GM23248 (cell line): ENCODE measurements around the gene GRK3. TPM values are rescaled to one million over a fixed set of nuclear protein-coding genes. Genes with fewer than 3 reads are reported as not detected.
"Not testable (repeated sequence)": the region's sequence is repeated elsewhere in the genome, so short reads cannot be mapped to it uniquely, and the experiment has no call there.

Source experiments
- DNase-seq: peaks from one replicate; pipeline ENCODE4 v3.0.0-alpha.2; 2015
- H2AFZ ChIP-seq: fragments of 200-600 bp; sonication (generic); 2 replicates; pipeline ENCODE4 v1.6.1; 2016; ENCODE audit warnings: antibody characterized with exemption
- H3F3A ChIP-seq: fragments of 200-600 bp; sonication (generic); 2 replicates; pipeline ENCODE4 v1.6.1; 2016; ENCODE audit warnings: mild to moderate bottlenecking, antibody characterized with exemption, mixed run types; ENCODE audit not compliant: insufficient read depth
- H3K27ac ChIP-seq: fragments of 200-600 bp; sonication (generic); 2 replicates; pipeline ENCODE4 v1.5.1; 2016; ENCODE audit warnings: mild to moderate bottlenecking
- H3K27me3 ChIP-seq: fragments of 200-600 bp; sonication (generic); replicated peaks from 2 replicates; pipeline ENCODE4 v1.6.1; 2016; ENCODE audit warnings: mild to moderate bottlenecking; ENCODE audit not compliant: insufficient read depth
- H3K36me3 ChIP-seq: fragments of 200-600 bp; sonication (generic); 2 replicates; pipeline ENCODE4 v1.6.1; 2016; ENCODE audit warnings: low read depth, mild to moderate bottlenecking
- H3K4me1 ChIP-seq: fragments of 200-600 bp; sonication (generic); 2 replicates; pipeline ENCODE4 v1.6.1; 2016; ENCODE audit warnings: mild to moderate bottlenecking; ENCODE audit not compliant: insufficient read depth
- H3K4me2 ChIP-seq: fragments of 200-600 bp; sonication (generic); one replicate; pipeline ENCODE4 v1.6.1; 2016; ENCODE audit warnings: mild to moderate bottlenecking; ENCODE audit not compliant: unreplicated experiment
- H3K4me3 ChIP-seq: fragments of 200-600 bp; sonication (generic); 2 replicates; pipeline ENCODE4 v1.5.1; 2016; ENCODE audit warnings: mild to moderate bottlenecking
- H3K79me2 ChIP-seq: fragments of 200-600 bp; sonication (generic); 2 replicates; pipeline ENCODE4 v1.6.1; 2016; ENCODE audit warnings: mild to moderate bottlenecking; ENCODE audit not compliant: insufficient read depth
- H3K9ac ChIP-seq: fragments of 200-600 bp; sonication (generic); 2 replicates; pipeline ENCODE4 v1.6.1; 2016; ENCODE audit warnings: mild to moderate bottlenecking
- H3K9me2 ChIP-seq: fragments of 200-600 bp; sonication (generic); 2 replicates; pipeline ENCODE4 v1.6.1; 2016; ENCODE audit warnings: mixed run types, mild to moderate bottlenecking, moderate library complexity; ENCODE audit not compliant: insufficient read depth
- H3K9me3 ChIP-seq: fragments of 200-600 bp; sonication (generic); one replicate; pipeline ENCODE4 v1.6.1; 2017; ENCODE audit warnings: low read depth
- H4K20me1 ChIP-seq: fragments of 200-600 bp; sonication (generic); 2 replicates; pipeline ENCODE4 v1.6.0; 2016; ENCODE audit not compliant: insufficient read depth
- EZH2 ChIP-seq: fragments of 200-600 bp; sonication (generic); IDR thresholded peaks from 2 replicates; pipeline ENCODE4 v1.6.1; 2018; ENCODE audit warnings: antibody characterized with exemption, mild to moderate bottlenecking; ENCODE audit not compliant: insufficient read depth, poor library complexity, severe bottlenecking
- EZH2phosphoT487 ChIP-seq: fragments of 200-600 bp; sonication (generic); IDR thresholded peaks from 2 replicates; pipeline ENCODE4 v1.6.1; 2018; ENCODE audit warnings: antibody characterized with exemption, moderate library complexity, mild to moderate bottlenecking, low read depth; ENCODE audit not compliant: insufficient read depth
- WGBS, 2 experiments: methylation state at CpG; one replicate each; pipeline ENCODE4 v1.1.6; 2015 to 2017; ENCODE audit warnings: low lambda C conversion rate in 2 of 2, low coverage in 1 of 2; ENCODE audit errors: missing lambda C conversion rate in 2 of 2; 5-methylcytosine and 5-hydroxymethylcytosine counted together
- in situ Hi-C: fragments of 300-500 bp; cut with MboI; formaldehyde crosslinking; loops from 2 replicates; pipeline ENCODE4 v1.15.0; 2020
- polyA plus RNA-seq: library from polyadenylated mRNA; unstranded; fragments of >200 nt; fragmentation: Nextera tagmentation; extraction: Ambion mirVana; gene quantifications from 2 replicates; pipeline ENCODE4 v1.2.1, GENCODE V29; 2016
- total RNA-seq: library from RNA; depleted of rRNA; stranded (reverse); fragments of >200 nt; shearing (Covaris generic); gene quantifications from 2 replicates; pipeline ENCODE4 v1.2.3, GENCODE V29; 2014

The GRK3 gene
- total and polyA plus RNA-seq, 2 experiments from 2014 or later, result 0.08 to 0.11 TPM

GRCh38 chr22:25572708-25573171 lies 8.3 kb downstream of the GRK3 start:
- Histone ChIP-seq H3K27ac (no peak overlapping the region), H3K9ac (no peak overlapping the region), H2AFZ (no peak overlapping the region), H3K79me2 (no peaks in the 10 kb centered on the region), H3K36me3 (no peaks in the 10 kb centered on the region), H4K20me1 (no peaks in the 10 kb centered on the region), H3K4me1 (no peaks in the 10 kb centered on the region), H3F3A (no peaks in the 10 kb centered on the region), H3K9me2 (no peaks in the 10 kb centered on the region), H3K27me3 (peaks cover 1% of the 10 kb centered on the region), H3K4me2 (no peak overlapping the region), H3K9me3 (no peaks in the 10 kb centered on the region), H3K4me3 (no peak overlapping the region)
- in situ Hi-C loops, result no loop called here
- no peak for TF ChIP-seq EZH2phosphoT487
- no peak for TF ChIP-seq EZH2
- no peak for DNase-seq

- H3K79me2 ChIP-seq, result no peaks in the 10 kb centered on the region
- in situ Hi-C loops, result no loop called here
- H4K20me1 ChIP-seq, result no peaks in the 10 kb centered on the region
These were observed 9.4 kb downstream of the GRK3 start for GRCh38 chr22:25573841-25574240.

DNA sequence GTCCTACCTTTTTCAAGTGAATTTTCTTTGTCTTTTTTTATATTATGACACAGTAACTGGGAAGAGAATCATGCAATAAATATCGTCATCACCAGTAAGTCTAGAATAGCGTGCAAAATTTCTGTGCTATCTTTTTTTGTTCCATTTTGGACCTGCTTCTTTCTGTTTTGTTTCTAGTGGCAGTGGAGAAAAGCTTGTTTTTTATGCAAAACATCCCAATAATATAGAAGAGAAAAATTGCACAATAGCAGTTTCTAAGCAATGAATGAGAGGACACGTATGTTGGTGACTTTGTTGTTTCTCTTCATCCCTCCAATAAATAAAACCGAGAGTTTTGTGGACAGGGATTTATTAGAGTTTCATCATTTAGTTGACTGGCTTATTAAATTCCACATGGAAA lies 10.3 kb downstream of the GRK3 start:
- no peak overlapping the region for H3K9ac ChIP-seq
- no peaks in the 10 kb centered on the region for H3K9me2 ChIP-seq
- no peaks in the 10 kb centered on the region for H3K27me3 ChIP-seq
- H3K36me3 ChIP-seq, result no peaks in the 10 kb centered on the region
- no peak for TF ChIP-seq EZH2phosphoT487
- no peak for TF ChIP-seq EZH2
- no peaks in the 10 kb centered on the region for H4K20me1 ChIP-seq
- H3F3A ChIP-seq, result no peaks in the 10 kb centered on the region
- no peak overlapping the region for H2AFZ ChIP-seq
- no peak overlapping the region for H3K4me3 ChIP-seq
- no peaks in the 10 kb centered on the region for H3K4me1 ChIP-seq
- 30 to 35% methylated on average over 4 of the region's 4 CpGs for WGBS, 2 experiments
- in situ Hi-C loops, result no loop called here
- H3K9me3 ChIP-seq, result no peaks in the 10 kb centered on the region
- DNase-seq, result no peak
- H3K27ac ChIP-seq, result no peak overlapping the region
- H3K79me2 ChIP-seq, result no peaks in the 10 kb centered on the region
- no peak overlapping the region for H3K4me2 ChIP-seq

More at GRCh38 chr22:25573841-25574240, 9.4 kb downstream of the GRK3 start:
- Histone ChIP-seq H3K27me3 (no peaks in the 10 kb centered on the region), H3K9ac (no peak overlapping the region), H2AFZ (no peak overlapping the region), H3K9me2 (no peaks in the 10 kb centered on the region), H3K4me3 (no peak overlapping the region), H3K4me2 (no peak overlapping the region), H3K4me1 (no peaks in the 10 kb centered on the region), H3K27ac (no peak overlapping the region), H3F3A (no peaks in the 10 kb centered on the region), H3K36me3 (no peaks in the 10 kb centered on the region), H3K9me3 (no peaks in the 10 kb centered on the region)
- TF ChIP-seq EZH2 (no peak), EZH2phosphoT487 (no peak)
- no peak for DNase-seq
- 86 to 91% methylated on average over 5 of the region's 5 CpGs for WGBS, 2 experiments

- H4K20me1 ChIP-seq, H3K79me2 ChIP-seq, H3K27me3 ChIP-seq, H3K4me3 ChIP-seq, H3K27ac ChIP-seq, H3K36me3 ChIP-seq, H3K9ac ChIP-seq, H3K9me3 ChIP-seq, in situ Hi-C loops, H2AFZ ChIP-seq, DNase-seq, H3F3A ChIP-seq, H3K4me1 ChIP-seq, H3K9me2 ChIP-seq, H3K4me2 ChIP-seq: not testable (repeated sequence)
- WGBS, 2 experiments, result 49 to 52% methylated on average over 8 of the region's 8 CpGs
These were observed 11.4 kb downstream of the GRK3 start for GRCh38 chr22:25575674-25576392.

DNA sequence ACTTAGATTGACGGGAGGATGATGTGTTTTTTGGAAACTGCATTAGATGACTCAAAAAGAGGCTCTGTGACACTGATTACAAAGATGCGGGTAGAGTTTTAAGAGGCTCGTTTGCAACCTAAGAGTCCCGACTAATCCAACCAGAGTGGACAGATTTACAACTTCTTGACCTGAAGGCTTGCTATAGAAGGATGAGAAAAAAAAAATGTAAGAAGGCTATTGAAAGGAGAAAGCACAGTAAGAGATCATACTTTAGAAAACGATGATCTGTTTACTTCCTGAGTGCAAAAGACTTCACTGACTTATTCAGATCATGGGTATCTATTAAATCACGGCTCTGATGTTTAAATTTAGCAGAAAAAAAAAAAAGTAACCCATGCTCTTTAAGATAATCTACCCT lies 17.0 kb downstream of the GRK3 start:
- H4K20me1 ChIP-seq, H3F3A ChIP-seq, H2AFZ ChIP-seq, DNase-seq, H3K4me3 ChIP-seq, H3K27ac ChIP-seq, H3K9me2 ChIP-seq, H3K36me3 ChIP-seq, H3K4me2 ChIP-seq, H3K9ac ChIP-seq, in situ Hi-C loops, H3K9me3 ChIP-seq, H3K4me1 ChIP-seq, H3K27me3 ChIP-seq, H3K79me2 ChIP-seq: not testable (repeated sequence)
- 67 to 75% methylated on average over 6 of the region's 6 CpGs for WGBS, 2 experiments
